Activated CD8-positive, alpha-beta memory T cell treated with anti-CD3 and anti-CD28 coated beads for 48 hours (primary cell): ENCODE data around the gene CDK9.
"Not testable (repeated sequence)": the region's sequence is repeated elsewhere in the genome, so short reads cannot be mapped to it uniquely, and the experiment has no call there.

Experiments used
- DNase-seq, 3 experiments: peaks; one replicate each; pipeline ENCODE4 v3.0.0-alpha.2; 2020; ENCODE audit warnings: low read depth in 2 of 3, low spot score in 2 of 3

Gene CDK9

DNA sequence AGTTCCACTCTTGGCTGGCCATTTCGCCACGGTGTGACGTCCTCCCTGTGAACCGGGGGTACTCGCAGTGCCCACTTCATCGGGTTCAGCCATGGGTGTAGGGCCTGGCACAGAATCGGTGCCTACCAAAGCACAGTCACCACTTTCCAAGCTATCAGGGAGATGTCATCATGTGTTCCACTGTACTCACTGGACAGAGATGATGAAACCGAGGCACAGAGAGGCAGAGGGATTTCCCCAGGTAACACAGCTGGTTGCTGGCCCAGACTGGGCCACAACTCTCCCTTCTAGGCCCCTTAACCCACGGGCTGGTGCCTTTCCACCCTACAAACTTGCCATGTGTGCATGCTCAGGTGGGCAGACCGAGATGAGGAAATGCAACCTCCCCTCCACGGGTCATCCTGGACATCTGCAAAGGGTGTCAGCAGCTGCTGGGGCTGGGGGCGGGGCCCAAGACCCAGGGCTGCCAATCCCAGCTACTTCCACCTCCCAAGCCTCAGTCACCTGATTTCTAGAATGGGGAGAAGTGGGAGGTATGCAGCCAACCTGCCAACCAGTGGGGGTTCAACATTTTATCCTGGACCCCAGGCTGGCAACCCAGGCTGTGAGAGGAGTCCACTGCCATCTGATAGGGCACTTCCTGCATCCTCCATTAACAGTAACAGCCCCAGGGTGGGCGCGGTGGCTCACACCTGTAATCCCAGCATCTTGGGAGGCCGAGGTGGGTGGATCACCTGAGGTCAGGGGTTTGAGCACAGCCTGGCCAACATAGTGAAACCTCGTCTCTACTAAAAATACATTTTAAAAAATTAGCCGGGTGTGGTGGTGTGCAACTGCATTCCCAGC, 6.5 kb upstream of the CDK9 start:
- peak in 1 of 3 experiments; percentile 40 for DNase-seq

GRCh38 chr9:127780126-127780885, 5.5 kb upstream of the CDK9 start:
- no peak for DNase-seq

GRCh38 chr9:127780909-127781308, 4.9 kb upstream of the CDK9 start:
- DNase-seq: not testable (repeated sequence)

- DNase-seq: no peak
These were observed 4.0 kb upstream of the CDK9 start for GRCh38 chr9:127781806-127782205.

- DNase-seq: peak; percentile 57 to 67 (median 58)
These were observed 2.5 kb upstream of the CDK9 start for GRCh38 chr9:127783111-127784008.

GRCh38 chr9:127785023-127785932, 556 bp upstream of the CDK9 start:
- peak; percentile 79 to 84 (median 83) for DNase-seq

DNA sequence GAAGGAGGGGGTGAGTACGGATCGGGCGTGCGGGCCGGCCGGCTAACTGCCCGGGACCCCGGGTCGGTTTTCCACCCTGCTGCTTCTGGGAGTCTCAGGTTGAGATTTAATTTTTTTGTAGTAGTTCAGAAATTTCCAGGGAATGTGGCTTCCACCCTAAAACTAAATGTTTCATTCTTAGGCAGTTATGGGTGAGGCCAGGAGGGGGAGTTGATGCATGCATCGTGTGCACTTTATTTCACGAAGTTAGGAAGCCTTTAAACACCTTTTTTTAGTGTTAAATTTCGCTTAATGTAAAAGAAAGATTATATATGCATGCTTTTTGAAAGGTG, 905 bp downstream of the CDK9 start:
- no peak for DNase-seq

DNA sequence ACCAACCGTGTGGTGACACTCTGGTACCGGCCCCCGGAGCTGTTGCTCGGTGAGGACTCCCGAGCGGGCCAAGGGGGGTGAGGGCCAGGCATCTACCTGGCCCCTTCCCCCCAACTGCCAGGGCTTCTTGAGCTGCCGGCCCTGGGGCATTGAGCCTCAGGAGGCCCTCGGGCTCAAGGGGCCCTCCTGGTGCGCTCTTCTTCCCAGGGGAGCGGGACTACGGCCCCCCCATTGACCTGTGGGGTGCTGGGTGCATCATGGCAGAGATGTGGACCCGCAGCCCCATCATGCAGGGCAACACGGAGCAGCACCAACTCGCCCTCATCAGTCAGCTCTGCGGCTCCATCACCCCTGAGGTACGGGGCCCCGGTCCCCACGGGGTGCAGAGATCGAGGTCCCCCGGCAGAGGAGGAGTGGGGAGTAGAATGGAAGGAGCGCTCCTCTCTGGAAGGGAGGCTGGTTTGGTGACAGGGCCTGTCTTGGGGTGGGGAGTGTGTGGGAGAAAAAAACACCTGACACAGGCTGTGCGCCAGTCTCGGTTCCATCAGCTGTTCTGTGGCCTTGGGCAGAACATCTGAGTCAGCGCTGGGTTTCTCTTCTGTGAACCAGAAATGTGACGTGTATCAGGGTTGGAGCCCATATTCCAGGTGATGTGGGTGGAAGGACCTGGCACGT, 2.6 kb downstream of the CDK9 start:
- DNase-seq: peak in 1 of 3 experiments; percentile 38

DNA sequence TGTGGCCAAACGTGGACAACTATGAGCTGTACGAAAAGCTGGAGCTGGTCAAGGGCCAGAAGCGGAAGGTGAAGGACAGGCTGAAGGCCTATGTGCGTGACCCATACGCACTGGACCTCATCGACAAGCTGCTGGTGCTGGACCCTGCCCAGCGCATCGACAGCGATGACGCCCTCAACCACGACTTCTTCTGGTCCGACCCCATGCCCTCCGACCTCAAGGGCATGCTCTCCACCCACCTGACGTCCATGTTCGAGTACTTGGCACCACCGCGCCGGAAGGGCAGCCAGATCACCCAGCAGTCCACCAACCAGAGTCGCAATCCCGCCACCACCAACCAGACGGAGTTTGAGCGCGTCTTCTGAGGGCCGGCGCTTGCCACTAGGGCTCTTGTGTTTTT, 3.3 kb downstream of the CDK9 start:
- DNase-seq: no peak

DNA sequence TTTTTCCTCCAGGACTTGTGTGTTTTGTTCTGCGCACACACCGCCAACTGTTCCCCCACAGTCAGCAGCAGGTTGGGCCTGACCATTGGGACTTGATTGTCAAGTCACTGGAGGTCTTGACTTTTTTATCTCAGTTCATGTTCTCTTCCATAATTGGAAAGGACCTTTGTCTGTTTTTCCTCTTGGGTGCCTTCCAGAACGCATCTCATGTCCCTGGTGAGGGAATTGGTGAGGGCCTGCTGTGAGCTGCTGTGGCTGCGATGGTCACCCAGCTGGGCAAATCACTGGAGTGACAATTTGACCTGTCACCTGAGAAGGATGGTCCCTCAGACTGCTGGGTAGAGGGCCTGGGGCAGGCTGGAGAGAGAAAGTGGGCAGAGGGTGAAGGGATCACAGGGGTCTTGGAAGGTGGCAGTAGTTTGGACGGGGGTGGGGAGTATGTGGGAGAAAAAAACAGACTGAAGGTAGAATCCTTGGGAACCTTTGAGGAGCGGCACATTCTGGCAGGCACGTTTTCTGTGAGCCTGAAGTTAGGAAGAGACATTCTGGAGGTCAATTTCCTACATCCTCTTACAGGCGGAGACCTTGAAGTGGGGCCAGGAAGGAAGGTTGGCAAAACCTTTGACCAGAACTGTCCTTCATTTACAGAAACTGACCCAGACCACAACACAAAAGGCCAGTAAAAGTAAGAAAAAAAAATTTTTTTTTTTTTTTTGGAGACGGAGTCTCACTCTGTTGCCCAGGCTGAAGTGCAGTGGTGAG, 4.4 kb downstream of the CDK9 start:
- DNase-seq: no peak

DNA sequence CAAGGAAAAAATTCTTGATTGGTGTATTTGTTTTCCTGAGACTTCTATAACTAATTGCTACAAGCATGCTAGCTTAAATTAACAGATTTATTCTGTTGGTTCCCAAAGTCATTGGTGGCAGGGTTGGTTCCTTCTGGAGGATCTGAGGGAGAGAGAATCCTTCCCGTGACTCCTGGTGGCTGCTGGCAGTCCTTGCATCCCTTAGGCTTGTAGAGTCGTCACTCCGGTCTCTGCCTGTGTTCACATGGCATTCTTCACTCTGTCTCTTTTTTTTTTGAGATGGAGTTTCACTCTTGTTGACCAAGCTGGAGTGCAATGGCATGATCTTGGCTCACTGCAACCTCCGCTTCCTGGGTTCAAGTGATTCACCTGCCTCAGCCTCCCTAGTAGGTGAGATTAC, 5.3 kb downstream of the CDK9 start:
- no peak for DNase-seq

DNA sequence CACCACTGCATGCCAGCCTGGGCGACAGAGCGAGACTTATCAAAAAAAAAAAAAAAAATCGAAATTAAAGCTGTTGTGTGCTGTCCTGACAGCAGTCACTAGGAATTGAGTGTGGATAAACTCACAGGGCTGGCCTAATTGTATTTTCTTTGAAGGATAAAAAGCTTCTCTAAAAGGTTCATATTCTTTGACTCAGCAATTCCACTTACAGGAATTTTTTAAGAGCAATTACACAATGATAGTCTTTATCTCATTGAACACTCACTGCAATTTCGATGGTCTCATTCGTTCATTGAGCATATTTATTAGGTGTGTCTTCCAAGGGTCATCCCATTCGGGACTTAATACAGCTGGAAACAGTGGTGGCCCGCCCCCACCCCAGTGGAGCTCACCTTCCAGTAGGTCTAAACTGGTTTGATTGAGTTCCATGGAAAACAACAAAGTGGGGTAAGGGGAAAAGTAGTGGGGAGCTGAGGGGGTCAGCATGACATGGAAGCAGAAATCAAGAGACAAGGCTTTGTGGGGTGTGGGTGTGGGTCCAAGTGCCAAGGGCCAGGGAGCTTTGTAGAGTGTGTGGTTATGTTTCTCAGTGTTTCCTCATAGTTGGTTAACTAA, 6.7 kb downstream of the CDK9 start:
- no peak for DNase-seq

DNA sequence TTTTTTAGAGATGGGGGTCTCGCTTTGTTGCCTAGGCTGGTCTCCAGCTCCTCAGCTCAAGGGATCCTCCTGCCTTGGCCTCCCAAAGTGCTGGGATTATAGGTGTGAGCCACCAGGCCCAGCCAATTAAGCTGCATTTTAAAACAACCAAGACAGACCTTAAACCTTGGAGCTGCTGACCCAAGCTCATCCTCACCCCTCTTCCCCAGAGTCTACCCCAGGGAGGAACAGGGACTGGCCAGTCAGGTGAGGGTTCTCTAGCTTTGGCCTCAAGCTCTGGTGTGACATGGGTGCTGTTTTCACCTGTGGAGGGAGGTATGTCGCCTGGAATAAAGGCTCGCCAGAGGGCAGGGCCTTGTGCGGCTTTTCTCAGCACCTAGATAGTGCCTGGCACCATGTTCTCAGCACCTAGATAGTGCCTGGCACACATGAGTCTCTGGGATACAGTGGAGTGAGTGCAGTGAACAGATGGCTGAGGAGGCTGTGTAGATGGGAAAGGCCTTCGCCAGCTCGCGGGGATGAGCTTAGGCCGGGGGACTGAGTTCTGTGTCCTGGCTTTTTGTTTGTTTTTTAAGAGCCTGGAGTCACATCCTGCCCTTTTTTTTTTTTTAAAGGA, 7.4 kb downstream of the CDK9 start:
- no peak for DNase-seq

GRCh38 chr9:127794001-127794791, 8.4 kb downstream of the CDK9 start:
- DNase-seq: no peak

- DNase-seq: no peak
These were observed 10.5 kb downstream of the CDK9 start for GRCh38 chr9:127796225-127796813.

GRCh38 chr9:127796852-127797370, 11.1 kb downstream of the CDK9 start:
- DNase-seq: no peak
